H1 (cell line): Measurements from ENCODE around the gene MSANTD7. TPM values are rescaled to one million over a fixed set of nuclear protein-coding genes. Genes with fewer than 3 reads are reported as not detected.

Experiments
- CTCF ChIA-PET: fragments of 300-600 bp; sonication (Branson Sonifier 250); formaldehyde crosslinking; loops from one replicate; lab custom pipeline; 2021; ENCODE audit not compliant: partially characterized antibody; lab: Charles Lee
- POLR2A ChIA-PET: fragments of 300-600 bp; sonication (Branson Sonifier 250); formaldehyde crosslinking; loops from one replicate; lab custom pipeline; 2021; ENCODE audit warnings: inconsistent platforms; ENCODE audit not compliant: partially characterized antibody; lab: Charles Lee
- DNase-seq, 2 experiments: peaks; one replicate each; pipeline versions ENCODE4 v3.0.0 to v3.0.0-alpha.2; 2010 to 2022; ENCODE audit warnings: low spot score in 2 of 2, low read depth in 1 of 2, mixed read lengths in 1 of 2
- FAIRE-seq: peaks from 2 replicates; lab custom pipeline; 2011; peaks lifted over from hg19 to GRCh38; lab: Jason Lieb, UNC
- H2AFZ ChIP-seq: 2 replicates; pipeline ENCODE4 v1.8.1; 2012; ENCODE audit warnings: low read length, inconsistent platforms
- H2AK5ac ChIP-seq: 2 replicates; pipeline ENCODE4 v1.6.1; 2013; ENCODE audit warnings: low read depth, low read length
- H2BK120ac ChIP-seq: replicated peaks from 2 replicates; pipeline ENCODE3; 2013; ENCODE audit warnings: low read depth, low read length, inconsistent platforms
- H2BK12ac ChIP-seq: 2 replicates; pipeline ENCODE4 v1.6.1; 2013; ENCODE audit warnings: low read depth, low read length
- H2BK15ac ChIP-seq: 2 replicates; pipeline ENCODE4 v1.6.1; 2013; ENCODE audit warnings: low read length
- H2BK20ac ChIP-seq: 2 replicates; pipeline ENCODE4 v1.6.1; 2013; ENCODE audit warnings: low read length
- H2BK5ac ChIP-seq: 2 replicates; pipeline ENCODE4 v1.6.1; 2013; ENCODE audit warnings: low read depth, low read length
- H3K14ac ChIP-seq: 2 replicates; pipeline ENCODE4 v1.6.1; 2013; ENCODE audit warnings: inconsistent platforms; ENCODE audit not compliant: insufficient read length
- H3K18ac ChIP-seq: 2 replicates; pipeline ENCODE4 v1.6.1; 2013; ENCODE audit warnings: low read length; ENCODE audit errors: extremely low read depth
- H3K23ac ChIP-seq: 2 replicates; pipeline ENCODE4 v1.6.1; 2013; ENCODE audit warnings: inconsistent platforms; ENCODE audit not compliant: insufficient read length
- H3K23me2 ChIP-seq: 2 replicates; pipeline ENCODE4 v1.6.1; 2013; ENCODE audit warnings: low read depth, low read length
- H3K27ac ChIP-seq: 2 replicates; pipeline ENCODE4 v1.6.1; 2011; ENCODE audit warnings: low read depth, low read length, inconsistent platforms
- H3K27me3 ChIP-seq, 4 experiments: replicated peaks in 1 of 4; 1 replicate in 1 of 4; 2 replicates in 3 of 4; pipeline versions ENCODE4 v1.6.1 to v1.8.1; 2011 to 2013; ENCODE audit warnings: low read length in 3 of 4, mild to moderate bottlenecking in 3 of 4, inconsistent platforms in 2 of 4, mixed read lengths in 2 of 4, moderate library complexity in 1 of 4; ENCODE audit not compliant: control insufficient read depth in 3 of 4, insufficient read depth in 3 of 4; ENCODE audit errors: extremely low read depth in 1 of 4
- H3K36me3 ChIP-seq, 4 experiments: 2 replicates each; pipeline versions ENCODE4 v1.6.1 to v1.8.1; 2011 to 2013; ENCODE audit warnings: mild to moderate bottlenecking in 4 of 4, low read length in 3 of 4, moderate library complexity in 2 of 4, control low read depth in 1 of 4, inconsistent platforms in 1 of 4; ENCODE audit not compliant: insufficient read depth in 4 of 4, control insufficient read depth in 2 of 4
- H3K4ac ChIP-seq: replicated peaks from 2 replicates; pipeline ENCODE3; 2013; ENCODE audit warnings: low read length, low read depth, mixed read lengths, inconsistent platforms; ENCODE audit not compliant: insufficient read length
- H3K4me1 ChIP-seq, 4 experiments: replicated peaks in 1 of 4; 1 replicate in 1 of 4; 2 replicates in 3 of 4; pipeline versions ENCODE4 v1.6.1 to v1.8.1; 2011 to 2013; ENCODE audit warnings: low read length in 3 of 4, inconsistent platforms in 2 of 4, mixed read lengths in 1 of 4; ENCODE audit not compliant: insufficient read depth in 4 of 4, control insufficient read depth in 3 of 4
- H3K4me2 ChIP-seq, 2 experiments: 2 replicates each; pipeline versions ENCODE4 v1.6.1 to v1.8.1; 2011 to 2013; ENCODE audit warnings: low read depth in 2 of 2, low read length in 2 of 2, control low read depth in 1 of 2, inconsistent platforms in 1 of 2, mild to moderate bottlenecking in 1 of 2; ENCODE audit not compliant: insufficient read depth in 1 of 2
- H3K4me3 ChIP-seq, 4 experiments: fragments of 200-600, 300-600 bp in 1 of 4; sonication (generic), shearing (Covaris generic), sonication (Bioruptor Twin) in 1 of 4; 2 replicates each; pipeline versions ENCODE4 v1.5.1 to v1.8.1; 2011 to 2016; ENCODE audit warnings: low read length in 4 of 4, low read depth in 3 of 4, control low read depth in 2 of 4, inconsistent platforms in 2 of 4, mild to moderate bottlenecking in 2 of 4, mixed read lengths in 1 of 4, moderate library complexity in 1 of 4; ENCODE audit not compliant: insufficient read depth in 2 of 4; ENCODE audit errors: extremely low read depth in 1 of 4
- H3K56ac ChIP-seq: replicated peaks from 2 replicates; pipeline ENCODE3; 2013; ENCODE audit warnings: low read depth, mild to moderate bottlenecking, mixed read lengths, low read length, inconsistent platforms; ENCODE audit not compliant: insufficient read length
- H3K79me1 ChIP-seq: 2 replicates; pipeline ENCODE4 v1.6.1; 2013; ENCODE audit warnings: low read depth, low read length, control low read depth
- H3K79me2 ChIP-seq, 2 experiments: 2 replicates each; pipeline versions ENCODE4 v1.6.1 to v1.8.1; 2012 to 2013; ENCODE audit warnings: low read length in 2 of 2, mild to moderate bottlenecking in 2 of 2, inconsistent platforms in 1 of 2; ENCODE audit not compliant: insufficient read depth in 2 of 2, control insufficient read depth in 1 of 2
- H3K9ac ChIP-seq, 4 experiments: replicated peaks in 1 of 4; 1 replicate in 1 of 4; 2 replicates in 3 of 4; pipeline versions ENCODE4 v1.6.1 to v1.8.1; 2011 to 2013; ENCODE audit warnings: low read depth in 3 of 4, low read length in 3 of 4, control low read depth in 2 of 4, mild to moderate bottlenecking in 2 of 4, moderate library complexity in 2 of 4, inconsistent platforms in 1 of 4; ENCODE audit errors: extremely low read depth in 1 of 4
- H3K9me3 ChIP-seq, 2 experiments: 2 replicates each; pipeline versions ENCODE4 v1.6.1 to v1.8.1; 2012 to 2013; ENCODE audit warnings: mild to moderate bottlenecking in 2 of 2, moderate library complexity in 2 of 2, control low read depth in 1 of 2, inconsistent platforms in 1 of 2, low read depth in 1 of 2, low read length in 1 of 2, mixed read lengths in 1 of 2; ENCODE audit not compliant: insufficient read depth in 2 of 2
- H4K20me1 ChIP-seq, 2 experiments: replicated peaks in 1 of 2; 2 replicates each; pipeline versions ENCODE3 to v1.8.1; 2011 to 2013; ENCODE audit warnings: inconsistent platforms in 2 of 2, low read length in 2 of 2, mild to moderate bottlenecking in 1 of 2; ENCODE audit not compliant: insufficient read depth in 2 of 2, control insufficient read depth in 1 of 2
- H4K5ac ChIP-seq: 2 replicates; pipeline ENCODE4 v1.6.1; 2013; ENCODE audit warnings: low read length, low read depth, mixed read lengths, inconsistent platforms; ENCODE audit not compliant: insufficient read length
- H4K8ac ChIP-seq: 2 replicates; pipeline ENCODE4 v1.8.0; 2013; ENCODE audit warnings: mild to moderate bottlenecking, moderate library complexity, low read length, inconsistent platforms; ENCODE audit not compliant: insufficient read depth; ENCODE audit errors: extremely low read depth
- H4K91ac ChIP-seq: replicated peaks from 2 replicates; pipeline ENCODE3; 2013; ENCODE audit warnings: low read length, mixed read lengths, inconsistent platforms; ENCODE audit not compliant: insufficient read length
- HDAC2 ChIP-seq, 2 experiments: fragments of 300-600 bp in 1 of 2; sonication (generic) in 1 of 2; IDR thresholded peaks; 2 replicates each; pipeline ENCODE4 v1.6.1; 2011 to 2012; ENCODE audit warnings: low read depth in 2 of 2, low read length in 2 of 2, mild to moderate bottlenecking in 2 of 2, moderate library complexity in 2 of 2, borderline replicate concordance in 1 of 2, inconsistent platforms in 1 of 2
- WGBS, 2 experiments: shearing (Covaris generic) in 1 of 2; methylation state at CpG; one replicate each; pipeline versions ENCODE4 v1.1.6 to v1.1.7; 2013 to 2015; ENCODE audit warnings: low lambda C conversion rate in 2 of 2, mixed read lengths in 2 of 2, inconsistent platforms in 1 of 2, low coverage in 1 of 2, missing lambda C conversion rate in 1 of 2; ENCODE audit not compliant: insufficient replicate concordance in 2 of 2, insufficient coverage in 1 of 2, insufficient read length in 1 of 2; ENCODE audit errors: extremely low coverage in 1 of 2, missing lambda C conversion rate in 1 of 2; 5-methylcytosine and 5-hydroxymethylcytosine counted together
- polyA plus RNA-seq, 7 experiments: library from polyadenylated mRNA; depleted of rRNA in 3 of 7; stranded (reverse) in 5 of 7; unstranded in 2 of 7; fragments of >200 nt in 5 of 7; fragments of 200-250 nt in 2 of 7; gene quantifications; 1 replicate in 5 of 7; 2 replicates in 1 of 7; 4 replicates in 1 of 7; pipeline versions ENCODE4 v1.2.1 to v1.2.3, GENCODE V29; 2011 to 2013; ENCODE audit warnings: missing spikeins in 2 of 7, mixed read lengths in 2 of 7
- total RNA-seq: library from RNA; stranded (reverse); fragmentation: NEBNext Ultra II Directional; extraction: Animal tissue kit (Norgen Biotek cat#: 25700); gene quantifications from 2 replicates; pipeline ENCODE4 v1.2.1, GENCODE V29; 2021

MSANTD7 gene
- total and polyA plus RNA-seq, 2 of the 8 experiments (the other 6 are each of a cell fraction or from before 2014, with no cell fraction given), result 5.0 to 15.2 TPM

DNA sequence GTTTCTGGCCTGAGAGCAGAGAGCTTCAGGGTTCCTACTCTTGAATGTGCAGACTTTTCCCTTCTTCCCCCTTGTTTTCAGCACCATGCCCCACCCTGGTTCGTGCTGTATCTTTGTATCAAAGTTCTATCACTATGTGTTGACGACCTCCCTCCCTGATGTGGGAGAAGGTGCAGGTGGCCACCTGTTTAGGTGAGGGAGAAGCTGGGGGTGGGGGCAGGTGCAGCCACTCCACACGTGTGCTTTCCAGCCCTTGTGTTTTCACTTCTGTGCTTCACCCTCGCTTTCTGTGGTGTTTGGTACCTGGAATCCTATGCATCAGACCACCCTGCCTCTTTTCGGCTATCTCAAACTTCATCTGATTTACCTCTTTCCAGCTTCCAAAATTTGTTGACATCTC lies 20.9 kb downstream of the MSANTD7 start:
- Histone ChIP-seq H3K14ac (no peak overlapping the region), H3K9ac (no peak overlapping the region), H4K5ac (no peak overlapping the region), H3K4me2 (no peak overlapping the region), H4K20me1 (peaks cover 0 to 3% of the 10 kb centered on the region in 2 experiments), H2BK120ac (no peak overlapping the region), H3K4ac (no peak overlapping the region), H2BK20ac (no peak overlapping the region), H4K8ac (no peak overlapping the region), H3K27ac (no peak overlapping the region), H2AK5ac (no peak overlapping the region), H3K4me3 (no peak overlapping the region), H3K18ac (no peak overlapping the region), H3K9me3 (no peaks in the 10 kb centered on the region), H3K79me2 (no peaks in the 10 kb centered on the region), H3K79me1 (no peaks in the 10 kb centered on the region), H3K27me3 (no peaks in the 10 kb centered on the region), H3K56ac (no peak overlapping the region), H2BK5ac (no peak overlapping the region), H2BK12ac (no peak overlapping the region), H2AFZ (no peak overlapping the region), H2BK15ac (no peak overlapping the region), H3K23me2 (no peaks in the 10 kb centered on the region)
- no peak for DNase-seq
- CTCF ChIA-PET, result interaction anchor here (1.0 to 1.3 kb wide), 5 partner anchors 10 to 311 kb away, joined by 3 to 4 read pairs (median 3); no protein-coding TSS in a partner anchor
- POLR2A ChIA-PET, result interaction anchor here (1.3 kb wide), 1 partner anchor 240 kb away, joined by 3 read pairs; no protein-coding TSS in a partner anchor
- no peak for FAIRE-seq
- TF ChIP-seq HDAC2 (IDR thresholded peaks at IDR 0.05; ENCODE audit: borderline replicate concordance in 1 of 2, low read depth in 2 of 2, low read length in 2 of 2), result no peak
- TF ChIP-seq, all 59 proteins: peak for 0
- Histone ChIP-seq H4K91ac (no peak overlapping the region), H3K4me1 (no peaks in the 10 kb centered on the region), H3K23ac (no peak overlapping the region), H3K36me3 (peaks cover 0 to 31% (median 6%) of the 10 kb centered on the region in 4 experiments; a peak in 5 of 8 replicates)
- WGBS, 2 experiments, result 79% methylated on average over 5 of the region's 5 CpGs; no CpG with 5 or more reads in 1 of the 2 experiments
